GM18951 (cell line): ENCODE data around the gene CACNA2D2.

Source experiments
- POLR2A ChIP-seq: IDR thresholded peaks from 4 replicates; pipeline ENCODE4 v1.6.1; 2011; ENCODE audit warnings: mild to moderate bottlenecking; ENCODE audit not compliant: insufficient read length, insufficient read depth; ENCODE audit errors: extremely low read depth
- in situ Hi-C: fragments of 300-500 bp; cut with MboI; formaldehyde crosslinking; loops from one replicate; pipeline ENCODE4 v1.12.0; 2022; ENCODE audit warnings: low sequenced_read_pairs, mixed read lengths, inconsistent platforms; ENCODE audit not compliant: unreplicated experiment

CACNA2D2 gene

DNA sequence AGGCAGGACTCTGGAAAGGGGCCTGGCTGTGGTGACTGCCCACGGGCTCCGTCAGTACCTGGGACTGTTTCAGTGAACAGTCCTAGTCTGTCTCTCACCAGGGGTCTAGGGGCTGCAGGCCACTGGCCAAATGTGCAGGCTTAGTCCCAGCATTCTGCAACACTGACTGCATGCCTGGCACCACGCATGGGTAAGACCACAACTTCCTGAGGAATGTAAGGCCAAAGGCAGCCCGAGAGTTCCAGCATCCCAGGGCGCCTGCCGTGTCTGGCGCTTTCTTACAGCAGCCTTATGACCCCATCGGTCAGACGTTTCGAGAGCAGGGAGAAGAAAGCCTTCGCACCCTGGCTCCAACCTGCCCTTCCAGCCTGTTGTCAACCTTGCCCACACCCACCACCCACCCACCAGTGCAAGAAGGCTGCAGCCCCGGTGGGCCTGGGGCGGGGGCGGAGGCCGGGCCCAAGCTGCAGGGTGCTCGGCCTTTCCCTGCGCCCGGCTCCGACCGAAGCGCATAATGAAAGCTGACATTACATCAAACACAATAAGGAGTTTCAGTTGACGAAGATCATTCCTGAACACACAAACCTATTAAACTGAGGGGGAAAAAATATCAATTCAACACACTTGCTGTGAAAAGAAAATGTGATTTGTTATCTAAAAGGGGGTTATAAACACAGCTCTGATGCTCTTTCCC lies 114.6 kb downstream of the CACNA2D2 start:
- in situ Hi-C loops: no loop called here
- no peak for TF ChIP-seq POLR2A

DNA sequence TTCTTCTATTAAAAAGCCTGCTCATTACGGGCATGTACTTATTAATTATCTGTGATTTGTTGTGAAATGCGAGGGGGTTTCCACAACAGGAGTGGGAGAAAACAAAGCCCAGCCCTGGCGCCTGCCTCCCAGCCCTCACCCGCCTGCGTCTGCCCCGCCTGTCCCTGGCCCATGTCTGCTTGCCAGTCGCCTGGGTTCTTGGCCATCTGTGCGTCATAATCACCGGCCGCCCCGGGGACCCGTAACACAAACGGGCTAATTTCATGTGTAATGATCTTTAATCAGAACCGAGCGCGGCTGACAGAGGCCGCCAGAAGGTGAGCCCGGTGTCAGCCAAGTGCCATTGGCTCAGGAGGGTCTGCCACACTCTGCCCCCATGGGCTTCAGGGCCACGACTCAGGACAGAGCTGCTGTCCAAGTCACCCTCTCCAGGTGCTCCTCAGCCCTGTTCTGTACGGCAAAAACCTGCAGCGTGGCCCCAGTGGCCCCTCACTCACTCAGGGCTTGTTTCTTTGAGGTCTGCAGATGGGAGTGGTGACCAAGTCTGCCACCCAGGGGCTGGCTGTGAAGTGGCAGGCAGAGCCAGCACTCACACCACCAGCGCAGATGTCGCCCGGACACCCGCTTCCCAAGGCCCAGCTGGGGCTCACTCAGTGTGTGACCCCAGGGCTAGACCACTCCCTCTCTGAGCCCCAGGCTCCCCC lies 115.3 kb downstream of the CACNA2D2 start:
- TF ChIP-seq POLR2A: no peak
- in situ Hi-C loops: no loop called here

DNA sequence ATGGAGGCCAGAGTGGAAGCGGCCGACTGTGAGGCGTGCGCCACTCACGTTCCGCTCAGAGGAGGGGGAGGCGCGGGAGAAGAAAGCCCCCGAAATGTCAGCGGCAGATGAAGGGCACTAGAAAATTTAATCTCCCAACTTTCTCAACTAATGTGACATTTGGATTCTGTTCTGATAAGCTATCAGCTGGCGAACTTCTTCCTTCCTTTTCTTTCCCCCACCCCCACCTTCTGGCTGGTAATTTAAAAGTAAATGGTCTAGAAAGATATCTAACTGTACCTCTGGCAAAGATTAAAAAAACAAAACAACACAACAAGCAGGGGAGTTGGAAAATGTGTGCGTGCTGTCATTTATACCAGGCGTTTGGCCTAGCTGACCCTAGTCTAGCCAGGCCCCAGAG lies 117.7 kb downstream of the CACNA2D2 start:
- no peak for TF ChIP-seq POLR2A
- in situ Hi-C loops: no loop called here

DNA sequence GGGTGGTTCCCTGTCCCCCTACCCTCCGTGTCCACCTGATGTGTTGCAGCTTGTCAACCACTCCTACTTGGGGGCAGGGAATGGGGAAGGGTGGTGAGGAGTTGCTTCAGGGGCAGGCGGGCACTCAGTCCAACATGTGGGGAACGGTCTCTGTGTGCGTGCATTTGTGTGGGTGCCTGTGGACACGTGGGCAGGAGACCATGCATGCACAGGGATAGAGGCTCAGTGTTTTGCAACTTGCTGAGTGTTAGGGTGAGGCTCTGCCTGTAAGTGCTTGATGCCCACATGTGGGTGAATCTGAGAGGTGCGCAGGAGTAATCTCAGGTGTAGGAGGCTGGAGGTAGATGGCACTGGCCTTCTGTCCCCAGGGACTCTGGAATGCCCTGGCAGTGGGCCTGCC lies 119.7 kb downstream of the CACNA2D2 start:
- no peak for TF ChIP-seq POLR2A
- in situ Hi-C loops: no loop called here

DNA sequence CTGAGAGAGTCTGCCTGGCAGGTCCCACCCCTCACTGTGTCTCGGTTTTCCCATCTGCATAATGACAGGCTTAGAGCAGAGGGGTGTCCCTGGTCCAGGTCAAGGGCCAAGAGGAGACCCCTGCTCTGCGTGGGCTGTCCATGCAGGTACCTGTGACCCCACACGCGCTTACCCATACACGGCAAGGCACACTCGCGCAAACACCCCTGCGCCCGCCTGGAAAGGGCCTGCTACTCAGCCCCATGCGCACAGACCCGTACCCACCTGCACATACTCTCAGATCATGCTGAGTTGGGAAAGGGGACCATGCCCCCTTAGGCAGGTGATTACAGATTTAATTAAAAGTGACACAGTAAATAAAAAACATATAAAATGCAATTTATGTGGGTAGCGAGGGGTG lies 120.7 kb downstream of the CACNA2D2 start:
- no peak for TF ChIP-seq POLR2A
- in situ Hi-C loops: no loop called here

DNA sequence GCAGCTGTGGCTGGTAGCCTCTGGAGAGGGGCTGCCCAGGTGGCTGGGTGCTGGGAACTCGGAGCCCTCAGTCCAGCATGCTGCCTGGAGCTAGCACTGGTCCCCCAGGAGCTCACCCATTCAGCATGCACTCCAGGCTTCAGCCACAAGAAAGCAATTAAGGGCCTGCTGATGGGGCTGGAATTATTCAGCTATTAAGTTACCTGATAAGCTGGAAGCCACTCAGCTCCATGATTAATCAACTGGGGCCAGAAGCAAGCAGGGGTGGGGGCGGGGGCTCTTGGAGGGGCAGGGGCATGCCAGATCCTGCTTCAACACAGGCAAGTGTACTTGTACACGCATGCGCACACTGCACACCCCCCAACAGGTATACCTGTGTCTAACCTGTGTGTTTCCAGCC lies 122.1 kb downstream of the CACNA2D2 start:
- no peak for TF ChIP-seq POLR2A
- in situ Hi-C loops: no loop called here

DNA sequence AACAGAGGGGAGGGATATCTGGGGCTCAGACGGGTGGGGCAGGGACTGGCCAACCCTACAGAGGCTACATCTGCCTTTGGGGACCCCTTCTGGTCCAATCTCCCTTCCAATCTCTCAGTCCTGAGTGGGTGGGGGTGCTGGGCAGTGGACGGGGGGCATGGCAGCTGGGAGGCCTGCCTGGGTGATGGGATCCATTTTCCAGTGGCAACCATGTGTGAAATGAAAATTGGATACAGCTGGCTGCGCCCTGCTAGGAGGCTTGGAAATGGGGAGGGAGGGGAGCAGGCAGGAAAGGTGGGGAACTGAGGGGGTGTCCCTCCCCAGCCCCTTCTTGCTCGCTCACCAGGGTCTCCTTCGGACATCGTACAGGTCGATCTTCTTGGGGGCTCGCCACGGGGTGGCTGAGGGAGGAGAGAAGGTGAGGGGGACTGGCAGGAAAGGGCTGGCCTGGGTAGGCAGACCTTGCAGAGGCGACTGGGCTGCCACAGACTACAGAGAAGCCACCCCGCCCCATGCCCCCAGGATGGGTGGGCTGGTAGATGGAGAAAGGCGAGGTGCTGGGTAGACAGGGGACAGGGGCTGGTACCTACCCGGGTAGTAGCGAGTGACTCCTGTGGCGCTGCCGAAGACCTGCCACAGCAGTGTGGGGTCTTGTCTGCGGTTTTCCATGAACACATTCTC lies 122.9 kb downstream of the CACNA2D2 start:
- in situ Hi-C loops: no loop called here
- no peak for TF ChIP-seq POLR2A

DNA sequence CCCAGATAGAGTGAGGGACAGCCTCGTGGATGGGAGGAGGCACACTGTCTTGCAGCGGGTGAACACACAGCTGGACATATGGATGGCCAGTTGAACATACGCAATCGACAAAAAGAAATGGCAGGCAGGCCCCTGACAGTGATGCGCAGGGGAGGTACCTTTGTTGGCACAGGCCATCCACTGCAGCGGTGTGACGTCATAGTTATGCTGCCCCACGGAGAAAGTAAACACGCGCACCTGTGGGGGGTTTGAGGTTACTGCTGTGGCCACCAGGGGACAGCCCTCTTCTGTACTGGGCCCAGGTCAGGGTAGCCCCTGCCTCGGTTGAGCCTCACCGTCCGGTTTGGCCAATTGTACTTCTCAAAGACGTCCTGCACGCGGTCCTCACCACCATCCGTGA lies 124.7 kb downstream of the CACNA2D2 start:
- in situ Hi-C loops: no loop called here
- no peak for TF ChIP-seq POLR2A

DNA sequence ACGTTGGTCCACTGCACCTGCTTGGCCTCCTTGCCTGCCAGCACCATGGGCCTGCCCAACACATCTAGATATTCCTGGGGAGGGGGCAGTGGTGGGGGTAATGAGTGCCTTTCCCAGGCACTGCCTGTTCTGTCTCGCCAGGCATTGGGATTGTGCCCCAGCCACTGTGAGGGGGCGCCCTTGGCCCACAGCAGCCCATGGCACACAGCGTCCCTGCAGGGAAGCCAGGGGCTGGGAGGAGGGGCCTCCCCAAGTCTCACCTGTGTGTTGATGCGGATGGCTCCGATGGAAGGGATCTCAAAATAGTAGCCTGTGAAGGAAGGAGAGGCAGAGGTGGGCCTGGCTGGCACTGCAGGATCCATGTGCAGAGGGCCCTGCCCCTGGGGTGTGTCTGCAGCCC lies 125.4 kb downstream of the CACNA2D2 start:
- no peak for TF ChIP-seq POLR2A
- in situ Hi-C loops: no loop called here

DNA sequence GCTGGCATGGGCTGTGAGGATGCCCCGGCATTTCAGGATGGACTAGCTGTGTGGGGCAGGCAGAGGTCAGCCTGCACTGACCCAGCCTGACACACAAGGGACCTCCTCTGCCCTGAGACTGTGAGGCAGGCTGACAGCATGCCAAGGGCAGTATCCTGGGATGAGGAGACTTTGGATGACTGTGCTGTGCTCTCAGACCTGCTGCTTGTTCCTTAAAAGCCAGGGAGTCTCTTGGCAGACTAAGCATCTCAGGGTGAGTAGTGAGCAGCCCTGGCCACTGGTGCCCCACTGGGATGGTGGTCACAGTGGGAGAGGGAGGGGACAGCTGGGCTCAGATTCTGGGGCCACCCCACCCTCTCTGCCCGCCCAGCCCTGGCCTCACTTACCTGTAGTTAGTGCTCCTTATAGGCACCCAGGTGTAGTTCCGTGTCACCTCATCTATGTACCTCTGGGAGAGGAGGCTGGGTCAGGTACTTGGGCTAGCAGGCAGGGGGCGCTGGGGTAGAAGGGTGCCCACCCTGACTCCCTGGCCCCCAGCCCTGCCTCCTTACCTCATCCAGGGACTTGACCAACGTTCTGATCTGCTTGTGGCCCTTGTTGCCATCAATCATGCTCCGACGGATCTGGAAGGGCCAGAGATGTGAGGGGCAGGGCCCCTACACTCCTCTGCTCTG lies 128.0 kb downstream of the CACNA2D2 start:
- in situ Hi-C loops: no loop called here
- TF ChIP-seq POLR2A: no peak

DNA sequence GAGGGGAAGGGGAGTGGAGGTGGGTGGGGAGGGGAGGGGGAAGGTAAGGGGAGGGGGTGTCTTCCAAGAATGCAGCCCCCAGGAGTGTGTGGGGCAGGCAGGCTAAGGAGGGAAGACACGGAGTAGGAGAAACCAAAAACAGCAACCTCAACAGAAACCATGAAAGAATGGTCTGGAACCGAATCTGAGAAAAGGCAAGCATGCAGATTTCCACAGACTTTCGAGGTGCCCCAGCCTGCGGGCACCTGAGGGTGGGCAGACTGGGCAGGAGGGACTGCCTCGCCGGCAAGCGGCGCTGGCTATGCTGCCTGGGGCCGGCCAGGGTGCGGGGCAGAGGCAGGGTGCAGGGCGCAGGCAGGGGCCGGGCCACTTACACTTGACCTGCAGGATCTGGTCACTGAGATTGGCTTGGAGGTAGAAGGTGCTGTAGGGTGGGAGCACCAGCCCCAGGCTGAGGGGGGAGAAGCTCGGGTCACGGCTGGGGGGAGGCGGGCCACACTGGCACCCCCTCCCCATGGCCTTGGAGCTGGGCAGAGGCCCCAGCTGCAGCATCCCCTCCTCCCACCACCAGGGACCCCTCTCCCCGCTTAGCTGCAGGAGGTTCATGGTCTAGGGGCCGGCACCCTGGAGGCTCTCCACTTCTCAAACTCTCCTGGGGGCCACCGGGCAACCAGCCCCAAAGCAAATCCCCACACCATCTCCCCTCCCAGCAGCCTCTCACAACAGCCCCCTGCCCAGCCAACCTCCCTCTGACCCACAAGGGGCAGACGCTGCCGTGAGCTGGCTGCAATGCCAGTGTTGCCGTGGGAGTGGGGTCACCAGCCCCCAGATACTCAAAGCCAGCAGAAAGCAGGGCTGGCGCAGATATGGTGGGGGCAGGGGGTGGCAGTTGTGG lies 128.8 kb downstream of the CACNA2D2 start:
- in situ Hi-C loops: no loop called here

DNA sequence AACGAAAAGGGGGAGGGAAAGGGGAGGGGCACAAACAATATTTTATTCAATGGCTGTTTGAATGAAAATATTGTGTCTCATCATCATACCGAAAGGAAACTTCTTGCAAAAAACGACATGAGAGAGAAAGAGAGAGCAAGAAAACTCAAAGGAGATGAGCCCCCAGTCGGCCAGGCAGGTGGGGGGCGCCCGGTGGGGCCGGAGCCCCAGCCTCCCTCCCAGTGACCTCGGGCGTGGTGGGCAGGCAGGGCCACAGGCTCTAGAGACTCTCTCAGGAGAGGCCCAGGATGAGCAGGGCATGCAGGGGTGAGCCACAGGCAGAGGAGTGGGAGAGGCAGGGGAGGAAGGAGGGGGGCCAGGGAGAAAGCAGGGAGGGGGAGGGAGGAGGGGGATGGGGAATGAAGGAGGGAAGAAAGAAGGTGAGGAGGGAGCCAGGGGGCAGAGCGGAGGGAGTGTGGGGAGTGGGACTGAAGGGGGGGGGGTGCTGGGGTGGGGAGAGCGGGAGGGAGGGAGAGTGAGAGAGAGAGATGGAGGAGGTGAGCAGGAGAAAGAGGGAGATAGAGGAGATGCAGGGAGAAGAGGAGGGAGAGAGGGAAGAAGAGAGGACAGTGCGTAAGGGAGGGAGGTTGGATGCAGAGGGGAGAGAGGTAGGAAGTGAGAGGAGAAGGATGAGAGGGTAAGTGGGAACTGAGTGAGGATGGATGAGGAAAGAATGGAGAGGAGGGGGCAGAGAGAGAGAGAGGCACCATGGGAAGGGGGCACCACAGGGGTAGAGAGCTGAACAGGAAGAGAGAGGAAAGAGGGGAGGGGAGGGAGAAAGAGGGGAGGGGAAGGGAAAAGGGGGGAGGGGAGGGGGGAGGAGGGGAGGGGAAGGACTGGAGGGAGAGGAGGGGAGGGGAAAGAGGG lies 130.0 kb downstream of the CACNA2D2 start:
- in situ Hi-C loops: no loop called here
- no peak for TF ChIP-seq POLR2A

More for the DNA sequence above, 128.8 kb downstream of the CACNA2D2 start:
- TF ChIP-seq POLR2A: no peak

DNA sequence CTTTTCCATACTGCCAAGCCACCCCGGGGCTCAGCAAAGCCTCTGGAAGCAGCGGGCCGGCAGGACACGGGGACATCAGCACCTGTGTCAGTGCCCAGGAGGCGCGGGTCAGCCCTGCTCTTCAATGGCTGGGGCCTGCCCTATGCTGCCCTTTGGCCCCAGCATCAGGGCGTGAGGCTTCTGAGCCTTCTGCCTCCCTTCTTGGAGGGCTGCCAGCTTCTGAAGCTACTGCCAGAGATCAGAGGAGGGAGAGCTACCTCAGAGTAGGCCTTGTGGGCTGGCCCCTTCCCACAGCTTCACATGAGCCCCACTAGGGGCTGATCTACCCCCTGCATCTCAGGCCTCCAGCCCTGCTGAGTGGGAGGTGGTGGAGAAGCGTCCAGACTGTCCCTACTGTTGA lies 131.1 kb downstream of the CACNA2D2 start:
- in situ Hi-C loops: no loop called here
- TF ChIP-seq POLR2A: no peak
